Ureter (tissue), 1 donor: ENCODE measurements around the gene TIMM8A. TPM values are rescaled to one million over a fixed set of nuclear protein-coding genes. Genes with fewer than 3 reads are reported as not detected.
"Not testable (repeated sequence)": the region's sequence is repeated elsewhere in the genome, so short reads cannot be mapped to it uniquely, and the experiment has no call there.

Experiments used
- DNase-seq: peaks from one replicate; pipeline ENCODE4 v3.0.0-alpha.2; 2020; ENCODE audit warnings: low spot score
- total RNA-seq: library from RNA; stranded (reverse); gene quantifications from one replicate; pipeline ENCODE4 v1.2.4, GENCODE V29; 2023
- donor health status: DM: yes; HTN: yes; CAD: no.

The TIMM8A gene
- total RNA-seq, 1 donor from 2014 or later = 16.7 TPM

GRCh38 chrX:101359966-101360365 is 11.4 kb upstream of the TIMM8A start:
- DNase-seq = no peak

- DNase-seq = no peak
These were observed 8.7 kb upstream of the TIMM8A start for GRCh38 chrX:101357166-101357795.

GRCh38 chrX:101349193-101349562 is 636 bp upstream of the TIMM8A start:
- DNase-seq = no peak

GRCh38 chrX:101347859-101348451 is 587 bp downstream of the TIMM8A start:
- DNase-seq = no peak

GRCh38 chrX:101337776-101338271 is 10.7 kb downstream of the TIMM8A start:
- DNase-seq = no peak

- not testable (repeated sequence) for DNase-seq
These were observed 14.2 kb downstream of the TIMM8A start for GRCh38 chrX:101334310-101334709.

GRCh38 chrX:101326600-101326999 is 21.9 kb downstream of the TIMM8A start:
- DNase-seq = not testable (repeated sequence)

GRCh38 chrX:101303790-101304189 is 44.8 kb downstream of the TIMM8A start:
- no peak for DNase-seq

Other genes starting within 250 kb of the TIMM8A start
- 2.1 TPM for gene DRP2, start 129.0 kb downstream of the TIMM8A start, total RNA-seq
- 0.18 TPM for gene TAF7L, start 57.4 kb downstream of the TIMM8A start, total RNA-seq
- gene BTK, start 37.4 kb upstream of the TIMM8A start, total RNA-seq = 7.9 TPM
- 427 TPM for gene RPL36A, start 42.3 kb upstream of the TIMM8A start, total RNA-seq
- 13.7 TPM for gene GLA, start 59.2 kb upstream of the TIMM8A start, total RNA-seq
- 64.0 TPM for gene HNRNPH2, start 59.5 kb upstream of the TIMM8A start, total RNA-seq
- gene ARMCX4, start 136.7 kb upstream of the TIMM8A start, total RNA-seq = 29.8 TPM
- gene ARMCX1, start 201.8 kb upstream of the TIMM8A start, total RNA-seq = 17.6 TPM